ENCODE measurements around the gene DNAJA3. TPM values are rescaled to one million over a fixed set of nuclear protein-coding genes. Genes with fewer than 3 reads are reported as not detected.

Gene DNAJA3
- total and polyA plus RNA-seq, 10 of the 15 experiments (the other 5 are each of a cell fraction or from before 2014, with no cell fraction given): 8.4 to 141 (median 60.8) TPM

DNA sequence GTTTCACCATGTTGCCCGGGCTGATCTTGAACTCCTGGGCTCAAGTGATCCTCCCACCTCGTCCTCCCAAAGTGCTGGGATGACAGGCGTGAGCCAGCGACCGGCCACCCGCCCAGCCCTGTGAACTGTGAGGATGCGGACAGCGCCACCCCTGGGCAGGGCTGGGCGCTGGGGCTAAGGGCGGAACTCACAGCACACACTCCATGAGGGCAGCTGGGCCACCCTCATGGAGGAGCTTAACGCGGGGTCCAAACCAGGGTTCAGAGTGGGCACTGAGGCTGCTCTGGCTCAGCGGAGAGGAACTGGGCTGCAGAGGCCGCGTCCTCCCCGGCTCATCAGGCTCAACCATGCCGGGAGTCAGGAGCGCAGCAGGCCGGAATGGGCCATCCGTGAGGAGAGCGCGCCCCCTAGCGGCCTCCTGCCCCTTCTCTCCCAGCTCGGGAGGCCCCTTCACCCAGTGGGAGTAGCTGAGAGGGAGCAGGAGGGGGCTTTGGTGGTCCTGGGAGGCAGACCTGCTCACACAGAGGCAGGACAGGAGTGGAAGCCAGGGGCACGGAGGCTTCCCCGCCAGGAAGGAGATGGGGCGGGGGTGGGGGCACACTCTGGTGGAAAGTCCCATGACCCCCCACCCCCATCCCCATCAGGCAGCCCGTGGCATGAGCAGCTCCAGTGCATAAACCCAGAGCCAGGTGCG lies 23.1 kb upstream of the DNAJA3 start (continued):
- TF ChIP-seq, protein P1, sequence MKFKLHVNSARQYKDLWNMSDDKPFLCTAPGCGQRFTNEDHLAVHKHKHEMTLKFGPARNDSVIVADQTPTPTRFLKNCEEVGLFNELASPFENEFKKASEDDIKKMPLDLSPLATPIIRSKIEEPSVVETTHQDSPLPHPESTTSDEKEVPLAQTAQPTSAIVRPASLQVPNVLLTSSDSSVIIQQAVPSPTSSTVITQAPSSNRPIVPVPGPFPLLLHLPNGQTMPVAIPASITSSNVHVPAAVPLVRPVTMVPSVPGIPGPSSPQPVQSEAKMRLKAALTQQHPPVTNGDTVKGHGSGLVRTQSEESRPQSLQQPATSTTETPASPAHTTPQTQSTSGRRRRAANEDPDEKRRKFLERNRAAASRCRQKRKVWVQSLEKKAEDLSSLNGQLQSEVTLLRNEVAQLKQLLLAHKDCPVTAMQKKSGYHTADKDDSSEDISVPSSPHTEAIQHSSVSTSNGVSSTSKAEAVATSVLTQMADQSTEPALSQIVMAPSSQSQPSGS (IDR thresholded peaks at IDR 0.05; ENCODE audit: low read length): no peak
- TF ChIP-seq TCF7 (IDR thresholded peaks at IDR 0.05; ENCODE audit: borderline replicate concordance) (no peak), IKZF1 (conservative IDR thresholded peaks at IDR 0.05) (0 out of 2 replicates have a peak, but pooled peaks have one; percentile 26), CREM (IDR thresholded peaks at IDR 0.05; ENCODE audit: low read depth) (no peak), MXI1 (IDR thresholded peaks at IDR 0.05; ENCODE audit: low read depth, low read length) (no peak), FOS (IDR thresholded peaks at IDR 0.05; ENCODE audit: borderline replicate concordance, extremely low read depth, insufficient read length) (no peak), RAD21 (IDR thresholded peaks at IDR 0.05; ENCODE audit: insufficient read depth, low read depth, low read length) (peak; percentile 85), CHD1 (IDR thresholded peaks at IDR 0.05; ENCODE audit: low read depth, low read length) (no peak), POLR2AphosphoS5 (IDR thresholded peaks at IDR 0.05; ENCODE audit: low read length) (0 out of 2 replicates have a peak, but pooled peaks have one; percentile 21), SUZ12 (IDR thresholded peaks at IDR 0.05; ENCODE audit: unreplicated experiment) (no peak), IRF4 (IDR thresholded peaks at IDR 0.05; ENCODE audit: low read depth, low read length) (no peak), NBN (IDR thresholded peaks at IDR 0.05) (no peak), BMI1 (IDR thresholded peaks at IDR 0.05; ENCODE audit: borderline replicate concordance) (no peak), EGR1 (IDR thresholded peaks at IDR 0.05; ENCODE audit: borderline replicate concordance in 1 of 2, low read depth in 2 of 2, low read length in 2 of 2) (no peak), BACH1 (IDR thresholded peaks at IDR 0.05; ENCODE audit: borderline replicate concordance) (no peak), MTA2 (IDR thresholded peaks at IDR 0.05; ENCODE audit: low read depth) (no peak), YY1 (IDR thresholded peaks at IDR 0.05; ENCODE audit: low read depth, low read length) (0 out of 2 replicates have a peak, but pooled peaks have one; percentile 48), CHD2 (IDR thresholded peaks at IDR 0.05; ENCODE audit: borderline replicate concordance, low read depth, low read length) (no peak)
- TF ChIP-seq, protein P2, sequence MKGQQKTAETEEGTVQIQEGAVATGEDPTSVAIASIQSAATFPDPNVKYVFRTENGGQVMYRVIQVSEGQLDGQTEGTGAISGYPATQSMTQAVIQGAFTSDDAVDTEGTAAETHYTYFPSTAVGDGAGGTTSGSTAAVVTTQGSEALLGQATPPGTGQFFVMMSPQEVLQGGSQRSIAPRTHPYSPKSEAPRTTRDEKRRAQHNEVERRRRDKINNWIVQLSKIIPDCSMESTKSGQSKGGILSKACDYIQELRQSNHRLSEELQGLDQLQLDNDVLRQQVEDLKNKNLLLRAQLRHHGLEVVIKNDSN (IDR thresholded peaks at IDR 0.05; ENCODE audit: borderline replicate concordance, extremely low read length, insufficient read depth, low read depth, low read length): no peak
- TF ChIP-seq, protein P3, sequence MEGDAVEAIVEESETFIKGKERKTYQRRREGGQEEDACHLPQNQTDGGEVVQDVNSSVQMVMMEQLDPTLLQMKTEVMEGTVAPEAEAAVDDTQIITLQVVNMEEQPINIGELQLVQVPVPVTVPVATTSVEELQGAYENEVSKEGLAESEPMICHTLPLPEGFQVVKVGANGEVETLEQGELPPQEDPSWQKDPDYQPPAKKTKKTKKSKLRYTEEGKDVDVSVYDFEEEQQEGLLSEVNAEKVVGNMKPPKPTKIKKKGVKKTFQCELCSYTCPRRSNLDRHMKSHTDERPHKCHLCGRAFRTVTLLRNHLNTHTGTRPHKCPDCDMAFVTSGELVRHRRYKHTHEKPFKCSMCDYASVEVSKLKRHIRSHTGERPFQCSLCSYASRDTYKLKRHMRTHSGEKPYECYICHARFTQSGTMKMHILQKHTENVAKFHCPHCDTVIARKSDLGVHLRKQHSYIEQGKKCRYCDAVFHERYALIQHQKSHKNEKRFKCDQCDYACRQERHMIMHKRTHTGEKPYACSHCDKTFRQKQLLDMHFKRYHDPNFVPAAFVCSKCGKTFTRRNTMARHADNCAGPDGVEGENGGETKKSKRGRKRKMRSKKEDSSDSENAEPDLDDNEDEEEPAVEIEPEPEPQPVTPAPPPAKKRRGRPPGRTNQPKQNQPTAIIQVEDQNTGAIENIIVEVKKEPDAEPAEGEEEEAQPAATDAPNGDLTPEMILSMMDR (IDR thresholded peaks at IDR 0.05 in 2 of 3, conservative IDR thresholded peaks at IDR 0.05 in 1 of 3; ENCODE audit: control insufficient read depth in 2 of 3, extremely low read depth in 1 of 3, insufficient read depth in 1 of 3, low read depth in 3 of 3, low read length in 3 of 3): peak; percentile 83 to 96 (median 88)
- TF ChIP-seq, protein P4, sequence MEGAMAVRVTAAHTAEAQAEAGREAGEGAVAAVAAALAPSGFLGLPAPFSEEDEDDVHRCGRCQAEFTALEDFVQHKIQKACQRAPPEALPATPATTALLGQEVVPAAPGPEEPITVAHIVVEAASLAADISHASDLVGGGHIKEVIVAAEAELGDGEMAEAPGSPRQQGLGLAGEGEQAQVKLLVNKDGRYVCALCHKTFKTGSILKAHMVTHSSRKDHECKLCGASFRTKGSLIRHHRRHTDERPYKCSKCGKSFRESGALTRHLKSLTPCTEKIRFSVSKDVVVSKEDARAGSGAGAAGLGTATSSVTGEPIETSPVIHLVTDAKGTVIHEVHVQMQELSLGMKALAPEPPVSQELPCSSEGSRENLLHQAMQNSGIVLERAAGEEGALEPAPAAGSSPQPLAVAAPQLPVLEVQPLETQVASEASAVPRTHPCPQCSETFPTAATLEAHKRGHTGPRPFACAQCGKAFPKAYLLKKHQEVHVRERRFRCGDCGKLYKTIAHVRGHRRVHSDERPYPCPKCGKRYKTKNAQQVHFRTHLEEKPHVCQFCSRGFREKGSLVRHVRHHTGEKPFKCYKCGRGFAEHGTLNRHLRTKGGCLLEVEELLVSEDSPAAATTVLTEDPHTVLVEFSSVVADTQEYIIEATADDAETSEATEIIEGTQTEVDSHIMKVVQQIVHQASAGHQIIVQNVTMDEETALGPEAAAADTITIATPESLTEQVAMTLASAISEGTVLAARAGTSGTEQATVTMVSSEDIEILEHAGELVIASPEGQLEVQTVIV (IDR thresholded peaks at IDR 0.05; ENCODE audit: borderline replicate concordance, partially characterized antibody): no peak
- TF ChIP-seq, protein P5, sequence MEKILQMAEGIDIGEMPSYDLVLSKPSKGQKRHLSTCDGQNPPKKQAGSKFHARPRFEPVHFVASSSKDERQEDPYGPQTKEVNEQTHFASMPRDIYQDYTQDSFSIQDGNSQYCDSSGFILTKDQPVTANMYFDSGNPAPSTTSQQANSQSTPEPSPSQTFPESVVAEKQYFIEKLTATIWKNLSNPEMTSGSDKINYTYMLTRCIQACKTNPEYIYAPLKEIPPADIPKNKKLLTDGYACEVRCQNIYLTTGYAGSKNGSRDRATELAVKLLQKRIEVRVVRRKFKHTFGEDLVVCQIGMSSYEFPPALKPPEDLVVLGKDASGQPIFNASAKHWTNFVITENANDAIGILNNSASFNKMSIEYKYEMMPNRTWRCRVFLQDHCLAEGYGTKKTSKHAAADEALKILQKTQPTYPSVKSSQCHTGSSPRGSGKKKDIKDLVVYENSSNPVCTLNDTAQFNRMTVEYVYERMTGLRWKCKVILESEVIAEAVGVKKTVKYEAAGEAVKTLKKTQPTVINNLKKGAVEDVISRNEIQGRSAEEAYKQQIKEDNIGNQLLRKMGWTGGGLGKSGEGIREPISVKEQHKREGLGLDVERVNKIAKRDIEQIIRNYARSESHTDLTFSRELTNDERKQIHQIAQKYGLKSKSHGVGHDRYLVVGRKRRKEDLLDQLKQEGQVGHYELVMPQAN (conservative IDR thresholded peaks at IDR 0.05): no peak

Measured in GM12878 (cell line).